Measurements from ENCODE around the gene SPEN.

The SPEN gene

GRCh38 chr1:15959827-15960446 lies 112.4 kb downstream of the SPEN start:
- no peak for TF ChIP-seq CTCF (IDR thresholded peaks at IDR 0.05; ENCODE audit: insufficient read depth, low read length, missing control alignments)
- ChIA-PET POLR2A (no interaction called here), CTCF (interaction anchor here (1.4 to 2.9 kb wide), 5 partner anchors 8 to 168 kb away, joined by 3 to 17 read pairs (median 11); no protein-coding TSS in a partner anchor)
- DNase-seq (ENCODE audit: low read depth, low spot score), result no peak
- H3K4me3 ChIP-seq (ENCODE audit: low read depth, low read length), result no peak overlapping the region

- ChIA-PET POLR2A (no interaction called here), CTCF (interaction anchor here (1.3 to 2.4 kb wide), 3 partner anchors 34 to 169 kb away, joined by 3 to 16 read pairs (median 9); no protein-coding TSS in a partner anchor)
- no peak for DNase-seq (ENCODE audit: low read depth, low spot score)
- H3K4me3 ChIP-seq (ENCODE audit: low read depth, low read length), result no peak overlapping the region
- TF ChIP-seq CTCF (IDR thresholded peaks at IDR 0.05; ENCODE audit: insufficient read depth, low read length, missing control alignments), result no peak
These were observed 113.3 kb downstream of the SPEN start for GRCh38 chr1:15960808-15961207.

- no peak for DNase-seq (ENCODE audit: low read depth, low spot score)
- ChIA-PET CTCF (interaction anchor here (1.3 to 2.1 kb wide), 3 partner anchors 34 to 170 kb away, joined by 3 to 9 read pairs (median 3); no protein-coding TSS in a partner anchor), POLR2A (no interaction called here)
- H3K4me3 ChIP-seq (ENCODE audit: low read depth, low read length), result no peak overlapping the region
- no peak for TF ChIP-seq CTCF (IDR thresholded peaks at IDR 0.05; ENCODE audit: insufficient read depth, low read length, missing control alignments)
These were observed 114.0 kb downstream of the SPEN start for GRCh38 chr1:15961492-15961891.

GRCh38 chr1:15962176-15962575 lies 114.7 kb downstream of the SPEN start:
- CTCF ChIA-PET, result interaction anchor here (1.0 to 2.1 kb wide), 5 partner anchors 32 to 171 kb away, joined by 3 to 9 read pairs (median 3); no protein-coding TSS in a partner anchor

GRCh38 chr1:15962671-15963362 lies 115.3 kb downstream of the SPEN start:
- ChIA-PET POLR2A (no interaction called here), CTCF (interaction anchor here (1.0 to 2.6 kb wide), 4 partner anchors 9 to 148 kb away, joined by 3 to 9 read pairs (median 3); no protein-coding TSS in a partner anchor)
- no peak overlapping the region for H3K4me3 ChIP-seq (ENCODE audit: low read depth, low read length)
- TF ChIP-seq CTCF (IDR thresholded peaks at IDR 0.05; ENCODE audit: insufficient read depth, low read length, missing control alignments), result no peak
- DNase-seq (ENCODE audit: low read depth, low spot score), result no peak

More at GRCh38 chr1:15962176-15962575, 114.7 kb downstream of the SPEN start:
- TF ChIP-seq CTCF (IDR thresholded peaks at IDR 0.05; ENCODE audit: insufficient read depth, low read length, missing control alignments), result no peak
- H3K4me3 ChIP-seq (ENCODE audit: low read depth, low read length), result no peak overlapping the region
- POLR2A ChIA-PET, result no interaction called here
- no peak for DNase-seq (ENCODE audit: low read depth, low spot score)

- POLR2A ChIA-PET, result no interaction called here
- no peak overlapping the region for H3K4me3 ChIP-seq (ENCODE audit: low read depth, low read length)
- DNase-seq (ENCODE audit: low read depth, low spot score), result no peak
- no peak for TF ChIP-seq CTCF (IDR thresholded peaks at IDR 0.05; ENCODE audit: insufficient read depth, low read length, missing control alignments)
- CTCF ChIA-PET, result interaction anchor here (1.0 to 2.6 kb wide), 3 partner anchors 9 to 31 kb away, joined by 4 to 9 read pairs (median 4); no protein-coding TSS in a partner anchor
These were observed 116.0 kb downstream of the SPEN start for GRCh38 chr1:15963363-15963967.

Data from AG04449 (cell line).